GM18498 (cell line): Measurements from ENCODE around the gene CALCOCO1.
"Not testable (repeated sequence)": the region's sequence is repeated elsewhere in the genome, so short reads cannot be mapped to it uniquely, and the experiment has no call there.

Experiments
- ATAC-seq: cut with Tn5 transposase; IDR thresholded peaks from one replicate; pipeline ENCODE4 v1.9.1; 2021; ENCODE audit warnings: mild to moderate bottlenecking, moderate library complexity; ENCODE audit not compliant: unreplicated experiment

Gene CALCOCO1

DNA sequence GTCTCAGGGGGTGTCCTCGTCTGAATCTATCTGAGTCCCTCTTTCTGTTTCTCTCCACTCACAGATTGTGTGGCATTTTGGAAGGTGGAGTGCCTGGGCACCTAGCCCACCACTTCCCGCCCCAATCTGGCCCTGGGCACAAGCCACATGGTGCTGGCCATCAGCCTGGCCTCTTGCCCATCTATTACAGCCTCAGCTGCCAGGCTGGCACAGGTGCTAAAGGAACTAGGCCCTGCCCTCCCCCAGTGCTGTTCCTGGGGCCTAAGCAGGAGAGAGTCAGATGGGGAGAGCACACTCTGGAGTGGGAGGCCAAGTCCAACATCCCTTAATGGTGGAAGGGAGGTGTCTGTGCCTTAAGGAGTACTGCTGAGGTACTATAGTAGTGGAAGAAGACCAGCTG is 8.3 kb upstream of the CALCOCO1 start:
- ATAC-seq: no peak

DNA sequence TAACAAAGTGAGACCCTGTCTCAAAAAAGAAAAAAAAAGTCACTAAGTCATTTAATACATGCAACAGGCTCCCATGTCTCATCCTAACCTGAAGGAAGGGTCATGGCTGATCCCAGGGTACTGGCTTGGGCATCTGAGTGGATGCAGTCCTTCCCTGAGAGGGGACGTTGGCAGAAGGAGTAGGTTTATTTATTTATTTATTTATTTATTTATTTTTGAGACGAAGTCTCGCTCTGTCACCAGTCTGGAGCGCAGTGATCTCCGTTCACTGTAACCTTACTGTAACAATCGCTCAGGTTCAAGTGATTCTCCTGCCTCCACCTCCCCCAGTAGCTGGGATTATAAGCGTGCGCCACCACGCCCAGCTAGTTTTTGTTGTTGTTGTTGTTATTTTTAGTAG is 7.2 kb upstream of the CALCOCO1 start:
- ATAC-seq: no peak

DNA sequence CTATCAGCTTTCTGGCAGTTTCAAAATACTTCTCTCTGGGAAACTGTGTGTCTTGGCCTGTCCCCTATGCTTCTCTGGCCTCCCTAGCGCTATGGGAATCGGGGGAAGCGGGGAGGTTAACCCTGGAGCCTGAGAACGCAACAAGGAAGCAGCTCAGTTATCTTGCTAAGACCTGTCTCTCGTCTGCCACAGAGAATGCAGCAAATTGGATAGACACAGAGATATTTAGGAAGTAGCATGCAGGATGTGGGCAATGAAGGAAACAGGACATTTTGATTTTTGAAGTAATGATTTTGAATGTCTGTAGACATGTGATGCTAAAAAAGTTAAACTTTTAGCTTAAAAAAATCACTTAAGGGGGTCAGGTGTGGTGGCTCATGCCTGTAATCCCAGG is 6.6 kb upstream of the CALCOCO1 start:
- ATAC-seq: no peak

- no peak for ATAC-seq
These were observed 6.0 kb upstream of the CALCOCO1 start for GRCh38 chr12:53733051-53733806.

GRCh38 chr12:53729644-53730043 is 2.4 kb upstream of the CALCOCO1 start:
- ATAC-seq: no peak

GRCh38 chr12:53728206-53728605 is 954 bp upstream of the CALCOCO1 start:
- no peak for ATAC-seq

DNA sequence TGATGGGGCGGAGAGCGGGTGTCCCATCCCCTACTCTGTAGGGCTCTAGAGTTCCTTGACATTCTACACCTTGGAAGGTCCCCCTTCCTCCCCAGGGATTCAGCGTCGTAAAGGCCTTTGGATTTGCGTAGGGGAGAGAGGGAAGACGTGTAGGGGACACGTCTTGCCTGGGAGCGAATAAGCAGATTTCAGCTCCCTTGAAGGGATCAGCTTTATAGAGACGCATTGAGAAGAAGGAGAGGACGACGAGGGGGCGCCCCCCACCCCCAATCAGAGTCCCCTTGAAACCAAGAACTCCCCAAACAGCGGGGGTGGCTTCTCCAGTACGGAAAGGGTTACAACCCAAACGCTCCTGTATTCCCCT is 324 bp downstream of the CALCOCO1 start:
- no peak for ATAC-seq

- no peak for ATAC-seq
These were observed 911 bp downstream of the CALCOCO1 start for GRCh38 chr12:53726341-53726740.

DNA sequence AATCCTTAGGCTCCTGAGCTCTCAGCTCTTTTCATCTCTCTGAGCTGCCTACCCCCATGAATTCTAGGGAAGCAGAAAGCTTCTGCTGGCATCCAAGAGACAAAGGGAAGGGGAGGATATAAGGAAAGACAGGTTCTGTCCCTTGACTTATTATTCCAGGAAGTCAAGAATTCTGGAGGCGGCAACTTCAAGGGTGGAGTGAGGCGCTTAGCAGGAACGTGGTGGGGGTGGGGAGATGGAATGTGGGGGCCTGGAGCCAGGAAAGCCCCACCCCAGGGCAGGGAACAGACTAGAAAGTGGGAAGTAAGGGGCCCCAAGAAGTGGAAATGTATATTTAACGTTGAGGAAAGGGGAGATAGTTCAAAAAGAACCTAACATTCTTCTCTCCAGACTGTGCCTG is 1.4 kb downstream of the CALCOCO1 start:
- ATAC-seq: no peak

DNA sequence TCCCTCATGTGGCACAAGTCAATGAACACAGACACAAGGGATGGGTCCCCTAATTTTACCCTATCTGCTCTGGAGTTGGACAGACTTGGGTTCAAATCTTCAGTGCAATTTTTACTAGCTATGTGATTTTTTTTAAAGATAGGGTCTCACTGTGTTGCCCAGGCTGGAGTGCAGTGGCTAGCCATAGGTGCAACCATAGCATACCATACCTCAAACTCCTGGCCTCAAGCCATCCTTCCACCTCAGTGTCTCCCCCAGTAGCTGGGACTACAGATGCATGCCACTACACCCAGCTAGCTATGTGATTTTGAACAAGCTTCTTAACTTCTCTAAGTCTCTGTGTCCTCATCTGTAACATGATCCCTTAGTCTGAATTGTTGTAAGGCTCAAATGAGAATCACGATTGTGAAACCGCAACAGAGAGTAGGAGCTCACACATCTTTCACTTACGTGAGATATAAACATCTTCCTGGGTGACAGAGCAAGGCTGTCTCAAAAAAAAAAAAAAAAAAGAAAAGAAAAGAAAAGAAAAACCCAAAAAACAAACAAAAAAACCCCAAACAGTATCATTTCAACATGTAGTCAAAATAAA is 4.7 kb downstream of the CALCOCO1 start:
- peak; percentile 31 for ATAC-seq

- no peak for ATAC-seq
These were observed 6.3 kb downstream of the CALCOCO1 start for GRCh38 chr12:53720946-53721345.

DNA sequence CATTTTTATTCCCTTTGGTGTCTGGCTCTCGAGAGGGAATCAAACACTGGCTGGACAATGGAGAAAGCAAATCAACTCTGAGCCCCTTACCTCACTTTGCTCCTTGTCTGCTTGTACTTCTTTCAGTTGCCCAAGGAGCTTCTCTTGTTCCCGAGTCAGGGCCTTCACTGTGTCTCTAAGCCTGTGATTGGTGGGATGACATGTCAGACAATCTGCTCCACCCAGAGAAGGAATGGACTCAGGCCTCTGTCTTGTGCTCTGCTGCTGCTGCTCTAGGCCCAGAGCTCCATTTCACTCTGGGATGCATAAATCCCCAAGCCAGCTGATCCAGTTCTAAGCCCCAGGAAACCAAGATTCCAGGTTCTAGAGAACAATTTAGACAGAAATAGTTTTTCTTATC is 7.6 kb downstream of the CALCOCO1 start:
- ATAC-seq: no peak

- not testable (repeated sequence) for ATAC-seq
These were observed 8.7 kb downstream of the CALCOCO1 start for GRCh38 chr12:53718567-53718966.

- no peak for ATAC-seq
These were observed 9.9 kb downstream of the CALCOCO1 start for GRCh38 chr12:53717319-53717718.

DNA sequence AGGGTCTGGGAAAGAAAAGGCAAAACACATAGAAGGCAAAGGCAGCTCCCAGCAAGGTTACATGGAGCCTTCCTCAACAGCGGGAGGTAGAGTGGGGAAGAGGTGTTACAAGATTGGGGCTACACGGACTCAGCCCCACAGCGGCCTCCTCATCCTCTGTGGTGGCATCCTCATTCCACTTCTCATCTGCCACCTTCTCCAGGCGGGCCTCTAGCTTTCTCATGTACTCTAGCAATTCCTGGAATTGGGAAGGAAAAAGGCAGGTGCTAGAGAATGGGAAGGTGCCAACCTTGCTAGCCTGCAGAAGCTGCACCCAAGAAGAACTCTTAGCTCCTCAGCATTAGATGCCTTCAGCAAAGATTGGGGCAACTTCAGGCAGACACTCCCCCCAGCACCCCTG is 13.2 kb downstream of the CALCOCO1 start:
- no peak for ATAC-seq

GRCh38 chr12:53713516-53713915 is 13.7 kb downstream of the CALCOCO1 start:
- no peak for ATAC-seq

- ATAC-seq: no peak
These were observed 15.1 kb downstream of the CALCOCO1 start for GRCh38 chr12:53712059-53712643.

DNA sequence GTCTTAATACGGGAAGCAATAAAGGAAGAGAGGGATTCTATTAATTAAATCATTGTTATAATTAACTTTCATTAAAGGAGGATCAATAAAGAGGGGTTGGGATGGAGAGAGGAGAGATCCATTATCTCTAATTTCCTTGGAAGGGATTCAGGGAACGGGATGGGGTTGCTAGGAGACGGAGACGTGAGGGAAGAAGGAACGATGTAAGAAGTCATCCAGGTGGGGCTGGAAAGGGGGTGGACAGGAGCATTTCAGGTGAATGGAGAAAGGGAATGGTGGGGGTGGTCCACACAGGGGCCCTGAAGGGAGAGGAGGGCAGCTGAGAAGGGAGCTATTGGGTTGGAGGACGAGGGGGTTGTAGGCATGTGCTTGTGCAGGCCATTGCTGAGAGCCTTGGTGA is 17.2 kb downstream of the CALCOCO1 start:
- no peak for ATAC-seq

GRCh38 chr12:53709671-53710070 is 17.6 kb downstream of the CALCOCO1 start:
- no peak for ATAC-seq

DNA sequence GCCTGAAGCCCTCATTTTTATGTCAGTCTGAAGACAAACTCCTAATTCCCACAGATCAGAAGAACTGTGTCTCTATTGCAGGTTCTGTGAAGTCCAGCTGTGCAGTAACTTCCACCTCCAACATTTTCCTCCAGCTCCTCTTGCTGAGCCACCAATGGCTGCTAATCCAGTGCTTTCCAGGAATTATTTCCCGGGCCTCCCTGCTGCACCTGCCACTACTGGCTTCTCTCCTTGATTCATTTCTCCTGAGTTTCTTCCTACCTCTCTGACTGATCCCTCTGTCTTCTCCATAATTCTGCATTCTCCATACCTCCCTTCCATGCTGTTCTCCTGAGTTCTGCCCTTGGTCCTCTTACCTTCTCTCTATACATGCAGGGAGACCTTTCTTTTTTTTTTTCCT is 21.2 kb downstream of the CALCOCO1 start:
- ATAC-seq: no peak

- ATAC-seq: no peak
These were observed 23.5 kb downstream of the CALCOCO1 start for GRCh38 chr12:53703756-53704155.

DNA sequence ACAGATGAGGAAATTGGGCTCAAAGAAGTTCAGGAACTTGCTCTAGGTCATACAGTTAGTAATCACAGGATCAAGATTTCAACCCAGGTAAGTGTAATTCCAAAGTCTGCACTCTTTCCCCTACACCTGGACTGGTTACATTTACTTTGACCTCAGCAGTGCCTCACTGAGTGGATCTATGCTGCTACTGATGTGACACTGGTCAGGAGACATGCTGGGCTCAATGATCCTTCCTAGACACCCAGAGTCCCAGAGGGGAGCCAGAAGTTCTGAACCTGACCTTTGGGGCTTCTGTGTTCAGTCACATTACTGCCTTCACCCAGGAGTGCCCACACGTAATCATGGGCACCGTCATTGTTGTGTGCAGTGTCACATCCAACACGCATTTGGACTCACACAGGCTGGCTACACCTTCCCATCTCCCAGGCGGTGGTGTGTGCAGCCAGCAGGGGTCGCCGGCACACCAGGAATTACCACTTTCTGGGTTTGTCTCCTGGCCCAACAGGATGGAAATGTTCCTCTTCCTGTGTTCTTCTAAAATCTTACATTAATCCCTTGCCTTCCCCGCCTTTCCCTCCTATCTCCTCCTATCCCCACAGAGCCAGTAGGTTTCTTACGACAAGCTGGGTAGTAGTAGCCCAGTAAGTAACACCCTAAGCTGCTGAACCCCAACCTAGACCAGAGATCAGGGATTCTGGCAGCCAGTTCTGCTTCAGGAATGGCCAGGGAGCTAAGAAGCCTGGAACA is 25.6 kb downstream of the CALCOCO1 start:
- ATAC-seq: peak; percentile 76
